GM18511 (cell line): ENCODE results near the gene KLHDC8A.

Source experiments
- ATAC-seq: cut with Tn5 transposase; IDR thresholded peaks from one replicate; pipeline ENCODE4 v1.9.1; 2021; ENCODE audit warnings: mild to moderate bottlenecking, moderate library complexity; ENCODE audit not compliant: unreplicated experiment

Gene KLHDC8A

GRCh38 chr1:205346956-205347574, 9.7 kb downstream of the KLHDC8A start:
- ATAC-seq, result no peak

GRCh38 chr1:205345761-205346160, 11.0 kb downstream of the KLHDC8A start:
- no peak for ATAC-seq

GRCh38 chr1:205344066-205344928, 12.4 kb downstream of the KLHDC8A start:
- ATAC-seq, result no peak

- no peak for ATAC-seq
These were observed 13.2 kb downstream of the KLHDC8A start for GRCh38 chr1:205343431-205344065.

GRCh38 chr1:205342986-205343385, 13.7 kb downstream of the KLHDC8A start:
- ATAC-seq, result no peak

GRCh38 chr1:205340676-205341075, 16.0 kb downstream of the KLHDC8A start:
- no peak for ATAC-seq

GRCh38 chr1:205339717-205340116, 17.0 kb downstream of the KLHDC8A start:
- peak; percentile 90 for ATAC-seq

- ATAC-seq, result peak; percentile 11
These were observed 17.5 kb downstream of the KLHDC8A start for GRCh38 chr1:205339197-205339702.

GRCh38 chr1:205338011-205338410, 18.7 kb downstream of the KLHDC8A start:
- ATAC-seq, result no peak

GRCh38 chr1:205337481-205337880, 19.2 kb downstream of the KLHDC8A start:
- no peak for ATAC-seq

GRCh38 chr1:205335692-205336091, 21.0 kb downstream of the KLHDC8A start:
- ATAC-seq, result no peak

GRCh38 chr1:205332015-205332791, 24.5 kb downstream of the KLHDC8A start:
- ATAC-seq, result no peak

- no peak for ATAC-seq
These were observed 26.6 kb downstream of the KLHDC8A start for GRCh38 chr1:205330150-205330549.

- ATAC-seq, result no peak
These were observed 27.0 kb downstream of the KLHDC8A start for GRCh38 chr1:205329719-205330118.

- ATAC-seq, result no peak
These were observed 28.2 kb downstream of the KLHDC8A start for GRCh38 chr1:205328476-205328875.

- ATAC-seq, result no peak
These were observed 29.8 kb downstream of the KLHDC8A start for GRCh38 chr1:205326812-205327466.

- no peak for ATAC-seq
These were observed 31.3 kb downstream of the KLHDC8A start for GRCh38 chr1:205325334-205325884.

GRCh38 chr1:205324781-205325180, 31.9 kb downstream of the KLHDC8A start:
- no peak for ATAC-seq

- ATAC-seq, result no peak
These were observed 32.9 kb downstream of the KLHDC8A start for GRCh38 chr1:205323794-205324193.

- ATAC-seq, result no peak
These were observed 34.8 kb downstream of the KLHDC8A start for GRCh38 chr1:205321959-205322283.
